DND-41 (cell line): ENCODE results near the gene CENPO.

Experiments used
- ATAC-seq: fragments of 200-7000 bp; cut with Tn5 transposase; 3 replicates; pipeline ENCODE4 v1.9.1; 2021; ENCODE audit warnings: low read depth; ENCODE audit not compliant: insufficient read depth
- DNase-seq: peaks from one replicate; pipeline ENCODE4 v3.0.0-alpha.2; 2020
- H2AFZ ChIP-seq: 2 replicates; pipeline ENCODE4 v1.6.0; 2012; ENCODE audit warnings: low read depth, low read length
- H3K27ac ChIP-seq: 2 replicates; pipeline ENCODE4 v1.5.1; 2012; ENCODE audit warnings: low read length, inconsistent platforms
- H3K27me3 ChIP-seq: fragments of 200-600 bp; sonication (generic); 2 replicates; pipeline ENCODE4 v1.6.0; 2012; ENCODE audit warnings: low read length, mild to moderate bottlenecking, inconsistent platforms; ENCODE audit not compliant: insufficient read depth, poor library complexity
- H3K36me3 ChIP-seq: 2 replicates; pipeline ENCODE4 v1.5.1; 2012; ENCODE audit warnings: low read length, inconsistent platforms; ENCODE audit not compliant: insufficient read depth
- H3K4me1 ChIP-seq: 2 replicates; pipeline ENCODE4 v1.5.1; 2012; ENCODE audit warnings: mild to moderate bottlenecking, low read length; ENCODE audit not compliant: insufficient read depth
- H3K4me2 ChIP-seq: 2 replicates; pipeline ENCODE4 v1.6.0; 2012; ENCODE audit warnings: mild to moderate bottlenecking, moderate library complexity, low read length, inconsistent platforms; ENCODE audit not compliant: insufficient read depth
- H3K4me3 ChIP-seq, 2 experiments: fragments of 200-600 bp in 1 of 2; shearing (Covaris generic) in 1 of 2; 2 replicates each; pipeline ENCODE4 v1.5.1; 2012 to 2016; ENCODE audit warnings: inconsistent platforms in 2 of 2, low read length in 2 of 2, mild to moderate bottlenecking in 2 of 2, low read depth in 1 of 2, moderate library complexity in 1 of 2
- H3K79me2 ChIP-seq: 2 replicates; pipeline ENCODE4 v1.6.0; 2012; ENCODE audit warnings: low read length, inconsistent platforms; ENCODE audit not compliant: insufficient read depth
- H3K9ac ChIP-seq: 2 replicates; pipeline ENCODE4 v1.6.0; 2012; ENCODE audit warnings: low read depth, mild to moderate bottlenecking, inconsistent platforms, low read length, moderate library complexity
- H3K9me3 ChIP-seq: 2 replicates; pipeline ENCODE4 v1.5.1; 2012; ENCODE audit warnings: low read length, moderate library complexity, mild to moderate bottlenecking, inconsistent platforms; ENCODE audit not compliant: insufficient read depth, severe bottlenecking
- H4K20me1 ChIP-seq: 2 replicates; pipeline ENCODE4 v1.6.0; 2012; ENCODE audit warnings: low read length; ENCODE audit not compliant: insufficient read depth
- CTCF ChIP-seq: IDR thresholded peaks from 2 replicates; pipeline ENCODE4 v1.5.1; 2012; ENCODE audit warnings: borderline replicate concordance, low read length, moderate library complexity, mild to moderate bottlenecking; ENCODE audit not compliant: poor library complexity, severe bottlenecking; ENCODE audit errors: extremely low read depth
- EZH2 ChIP-seq: IDR thresholded peaks from 3 replicates; pipeline ENCODE4 v1.6.1; 2012; ENCODE audit warnings: borderline replicate concordance, low read depth, mild to moderate bottlenecking, moderate library complexity, low read length, inconsistent platforms; ENCODE audit not compliant: severe bottlenecking

The CENPO gene

DNA sequence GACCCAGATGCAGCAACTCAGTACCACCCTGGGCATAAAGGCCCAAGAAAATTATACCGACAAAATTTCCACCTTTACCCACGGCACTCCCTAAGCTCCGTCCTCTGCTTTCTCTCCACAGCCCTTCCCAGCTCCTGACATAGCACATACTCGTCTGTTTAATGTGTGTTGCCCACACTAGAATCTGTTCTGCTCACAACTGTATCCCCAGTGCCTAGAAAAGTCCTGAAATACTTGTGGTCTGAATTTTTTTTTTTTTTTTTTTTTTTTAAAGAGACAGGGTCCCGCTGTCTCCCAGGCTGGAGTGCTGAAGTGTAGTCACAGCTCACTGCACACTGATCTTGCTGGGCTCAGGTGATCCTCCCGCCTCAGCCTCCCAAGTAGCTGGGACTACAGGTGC, 64.5 kb downstream of the CENPO start:
- Histone ChIP-seq H4K20me1 (peaks cover 31% of the 10 kb centered on the region), H3K4me2 (no peak overlapping the region), H3K9ac (no peak overlapping the region), H3K27ac (no peak overlapping the region), H3K4me1 (no peaks in the 10 kb centered on the region), H3K27me3 (no peaks in the 10 kb centered on the region), H3K79me2 (peaks cover 13% of the 10 kb centered on the region; the same call in 1 of the 2 replicates), H2AFZ (no peak overlapping the region), H3K36me3 (peaks cover 63% of the 10 kb centered on the region), H3K4me3 (no peak overlapping the region), H3K9me3 (no peaks in the 10 kb centered on the region)
- TF ChIP-seq EZH2 (no peak), CTCF (no peak)
- ATAC-seq (no peak), DNase-seq (no peak)

GRCh38 chr2:24858996-24859395, 65.8 kb downstream of the CENPO start:
- Histone ChIP-seq H3K36me3 (peaks cover 53% of the 10 kb centered on the region), H3K9ac (no peak overlapping the region), H4K20me1 (peaks cover 31% of the 10 kb centered on the region), H3K4me3 (no peak overlapping the region), H3K79me2 (peaks cover 13% of the 10 kb centered on the region; the same call in 1 of the 2 replicates), H3K9me3 (no peaks in the 10 kb centered on the region), H3K27ac (no peak overlapping the region), H3K4me1 (no peaks in the 10 kb centered on the region), H3K27me3 (no peaks in the 10 kb centered on the region), H2AFZ (no peak overlapping the region), H3K4me2 (no peak overlapping the region)
- no peak for TF ChIP-seq EZH2
- no peak for TF ChIP-seq CTCF
- DNase-seq = no peak
- no peak for ATAC-seq

- Histone ChIP-seq H3K4me1 (no peaks in the 10 kb centered on the region), H3K27me3 (no peaks in the 10 kb centered on the region), H2AFZ (no peak overlapping the region), H3K9me3 (no peaks in the 10 kb centered on the region), H3K79me2 (peaks cover 13% of the 10 kb centered on the region; the same call in 1 of the 2 replicates), H3K4me3 (no peak overlapping the region), H3K27ac (no peak overlapping the region), H3K4me2 (no peak overlapping the region), H3K36me3 (peaks cover 53% of the 10 kb centered on the region), H3K9ac (no peak overlapping the region), H4K20me1 (peaks cover 31% of the 10 kb centered on the region)
- DNase-seq = no peak
- no peak for ATAC-seq
- no peak for TF ChIP-seq EZH2
These were observed 66.9 kb downstream of the CENPO start for GRCh38 chr2:24859968-24860600.

DNA sequence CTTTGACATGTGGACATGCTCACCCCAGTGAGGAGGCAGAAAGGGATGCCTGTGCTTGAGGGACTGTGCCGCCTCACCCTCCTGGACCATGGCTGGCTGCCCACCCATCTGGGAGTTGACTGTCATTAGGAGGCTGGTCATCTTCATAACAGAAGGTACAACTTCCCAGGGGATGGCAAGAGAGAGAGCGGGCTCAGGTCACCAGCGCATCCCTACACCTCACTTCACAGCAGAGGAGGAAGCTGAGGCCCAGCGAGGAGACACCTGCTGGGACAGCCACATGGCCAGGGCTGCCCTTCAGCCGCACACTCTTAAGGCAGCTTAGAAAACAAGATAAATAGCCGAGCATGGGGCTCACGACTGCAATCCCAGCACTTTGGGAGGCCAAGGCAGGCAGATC, 67.4 kb downstream of the CENPO start:
- Histone ChIP-seq H3K4me3 (no peak overlapping the region), H2AFZ (no peak overlapping the region), H3K9ac (no peak overlapping the region), H3K27me3 (no peaks in the 10 kb centered on the region), H3K4me2 (no peak overlapping the region), H3K9me3 (no peaks in the 10 kb centered on the region), H3K36me3 (peaks cover 51% of the 10 kb centered on the region), H3K79me2 (peaks cover 13% of the 10 kb centered on the region; the same call in 1 of the 2 replicates), H3K4me1 (no peaks in the 10 kb centered on the region), H3K27ac (no peak overlapping the region), H4K20me1 (peaks cover 31% of the 10 kb centered on the region)
- no peak for ATAC-seq
- no peak for DNase-seq
- TF ChIP-seq CTCF (no peak), EZH2 (no peak)
